Activated CD4-positive, CD25-positive, alpha-beta regulatory T cell treated with anti-CD3 and anti-CD28 coated beads, Interleukin-2, amount 50 U/mL, for 24 hours (primary cell): ENCODE data around the gene ITGAE.
A peak's percentile ranks its signal among the peaks of the same experiment; 100 is the strongest.

Experiments
- ATAC-seq, 2 donors: fragments of 150-1000 bp; cut with Tn5 transposase; one replicate each; pipeline ENCODE4 v1.10.0; 2021; ENCODE audit warnings: mild to moderate bottlenecking in 1 of 2, moderate library complexity in 1 of 2

ITGAE gene

GRCh38 chr17:3692346-3692745 is 108.6 kb downstream of the ITGAE start:
- no peak for ATAC-seq

GRCh38 chr17:3691617-3692067 is 109.3 kb downstream of the ITGAE start:
- ATAC-seq: no peak

DNA sequence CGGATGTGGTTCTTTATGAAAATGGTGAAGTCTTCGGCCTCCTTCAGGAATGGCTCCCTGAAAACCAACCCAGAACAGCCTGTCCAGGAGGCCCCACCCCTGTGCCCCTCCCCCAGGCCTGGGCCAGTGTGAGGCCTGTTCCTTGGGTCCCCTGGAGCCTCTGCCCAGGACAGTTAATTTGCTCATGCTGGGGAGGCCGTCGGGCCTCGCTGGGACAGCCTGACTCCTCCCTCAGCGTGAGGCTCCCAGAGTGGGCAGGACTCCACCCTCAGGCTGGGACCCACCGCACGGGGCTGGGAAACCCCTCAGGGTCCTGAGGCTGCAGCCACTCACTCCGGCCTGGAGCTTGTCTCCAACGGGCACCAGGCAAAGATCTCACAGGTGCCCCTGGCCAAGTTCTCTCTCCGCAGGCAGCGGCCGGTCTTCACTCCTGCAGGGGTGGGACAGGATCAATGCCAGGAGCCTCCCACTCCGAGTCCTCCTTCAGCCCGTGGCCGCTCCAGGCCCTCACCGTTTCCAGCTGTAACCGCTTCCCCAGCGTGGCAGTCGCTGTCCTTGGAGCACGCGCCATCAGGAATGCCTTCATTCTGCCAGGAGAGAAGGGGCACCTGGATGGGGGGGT is 110.8 kb downstream of the ITGAE start:
- no peak for ATAC-seq

- ATAC-seq: no peak
Measured at GRCh38 chr17:3689262-3690093, 111.5 kb downstream of the ITGAE start.

DNA sequence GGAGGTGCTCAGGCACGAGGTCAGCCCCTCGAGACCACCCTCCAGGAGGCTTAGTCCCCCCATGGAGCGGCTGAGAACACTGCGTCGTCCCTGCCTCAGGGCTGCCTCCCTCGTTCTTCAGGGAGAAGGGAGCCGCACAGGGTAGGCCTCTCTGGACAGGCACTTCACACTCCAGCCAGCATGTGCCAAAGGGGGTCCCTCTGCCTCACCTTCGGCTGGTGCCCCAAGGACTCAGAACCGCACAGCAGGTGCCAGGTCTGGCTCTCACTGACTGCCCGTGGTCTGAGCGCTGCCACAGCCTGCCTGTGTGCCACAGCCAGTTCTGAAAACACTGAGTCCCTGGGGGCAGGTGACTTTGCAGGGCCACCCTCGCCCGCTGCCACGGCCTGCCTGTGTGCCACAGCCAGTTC is 112.1 kb downstream of the ITGAE start:
- ATAC-seq: no peak

GRCh38 chr17:3688027-3688553 is 112.9 kb downstream of the ITGAE start:
- ATAC-seq: no peak

- ATAC-seq: no peak
Measured at GRCh38 chr17:3685174-3685573, 115.8 kb downstream of the ITGAE start.

- ATAC-seq: peak; percentile 80 to 87
Measured at GRCh38 chr17:3683054-3683511, 117.9 kb downstream of the ITGAE start.

- no peak for ATAC-seq
Measured at GRCh38 chr17:3682033-3682432, 119.0 kb downstream of the ITGAE start.

- no peak for ATAC-seq
Measured at GRCh38 chr17:3681565-3681964, 119.4 kb downstream of the ITGAE start.

DNA sequence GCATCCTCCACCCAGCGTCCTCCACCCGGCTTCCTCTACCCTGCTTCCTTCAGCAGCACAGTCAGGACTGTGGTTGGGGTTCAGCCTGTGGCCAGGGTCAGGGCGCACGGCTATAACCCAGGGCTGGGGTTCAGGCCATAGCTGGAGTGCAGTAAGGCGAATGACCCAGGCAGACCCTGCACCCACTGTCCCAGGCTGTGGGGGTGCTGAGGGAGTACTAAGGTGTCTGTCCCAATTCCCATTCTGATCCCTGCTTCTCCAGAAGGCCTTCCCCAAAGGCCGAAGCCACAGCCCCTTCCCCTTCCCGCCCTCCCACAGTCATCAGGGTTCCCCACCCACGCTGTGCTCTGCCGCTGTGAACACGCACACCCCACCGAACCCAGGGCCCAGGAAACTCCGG is 119.9 kb downstream of the ITGAE start:
- no peak for ATAC-seq

- no peak for ATAC-seq
Measured at GRCh38 chr17:3679531-3680126, 121.4 kb downstream of the ITGAE start.

- ATAC-seq: no peak
Measured at GRCh38 chr17:3678821-3679530, 122.0 kb downstream of the ITGAE start.

- peak in 1 of 2 donors; percentile 7 for ATAC-seq
Measured at GRCh38 chr17:3678095-3678820, 122.7 kb downstream of the ITGAE start.

DNA sequence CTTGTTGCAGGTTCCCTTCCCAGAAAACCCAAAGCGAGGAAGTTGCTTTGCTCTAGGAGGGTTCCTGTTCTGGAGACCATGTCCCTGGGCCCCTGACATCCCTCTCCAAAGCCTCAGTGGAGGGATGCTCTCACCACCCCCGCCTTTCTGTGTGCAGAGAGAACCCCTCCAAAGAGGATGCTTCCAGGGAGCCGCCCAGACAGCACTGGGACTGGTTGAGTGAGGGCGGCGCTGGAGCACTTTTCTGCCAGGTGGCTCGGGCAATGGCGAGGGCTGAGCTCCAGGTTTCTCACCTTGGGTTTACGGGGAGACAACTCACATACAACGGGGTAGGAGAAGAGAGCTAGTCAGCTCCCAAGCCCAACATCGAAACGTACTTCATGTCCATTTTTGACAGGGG is 125.1 kb downstream of the ITGAE start:
- no peak for ATAC-seq

GRCh38 chr17:3672571-3672970 is 128.4 kb downstream of the ITGAE start:
- ATAC-seq: no peak

DNA sequence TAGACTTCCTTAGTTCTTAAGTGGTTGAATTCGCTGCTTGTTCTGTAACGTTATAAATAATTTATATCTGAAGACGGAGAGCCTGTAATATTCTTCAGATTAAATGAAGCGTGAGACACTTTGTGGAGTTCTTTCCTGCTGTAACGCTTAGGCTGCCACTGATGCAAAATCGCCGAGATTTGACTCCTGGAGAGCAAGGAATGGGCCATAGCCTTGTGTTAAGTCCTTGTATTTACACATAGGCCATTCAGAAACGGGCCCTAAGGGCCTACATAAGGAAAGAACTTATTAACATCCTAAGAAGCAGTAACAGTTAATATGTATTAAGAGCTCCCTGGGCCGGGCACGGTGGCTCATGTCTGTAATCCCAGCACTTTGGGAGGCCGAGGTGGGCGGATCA is 131.4 kb downstream of the ITGAE start:
- no peak for ATAC-seq

DNA sequence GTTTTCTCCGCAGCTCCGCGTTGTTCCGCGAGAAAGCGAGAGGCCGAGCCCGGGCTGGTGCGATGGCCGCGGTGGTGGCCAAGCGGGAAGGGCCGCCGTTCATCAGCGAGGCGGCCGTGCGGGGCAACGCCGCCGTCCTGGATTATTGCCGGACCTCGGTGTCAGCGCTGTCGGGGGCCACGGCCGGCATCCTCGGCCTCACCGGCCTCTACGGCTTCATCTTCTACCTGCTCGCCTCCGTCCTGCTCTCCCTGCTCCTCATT is 132.0 kb downstream of the ITGAE start:
- no peak for ATAC-seq

DNA sequence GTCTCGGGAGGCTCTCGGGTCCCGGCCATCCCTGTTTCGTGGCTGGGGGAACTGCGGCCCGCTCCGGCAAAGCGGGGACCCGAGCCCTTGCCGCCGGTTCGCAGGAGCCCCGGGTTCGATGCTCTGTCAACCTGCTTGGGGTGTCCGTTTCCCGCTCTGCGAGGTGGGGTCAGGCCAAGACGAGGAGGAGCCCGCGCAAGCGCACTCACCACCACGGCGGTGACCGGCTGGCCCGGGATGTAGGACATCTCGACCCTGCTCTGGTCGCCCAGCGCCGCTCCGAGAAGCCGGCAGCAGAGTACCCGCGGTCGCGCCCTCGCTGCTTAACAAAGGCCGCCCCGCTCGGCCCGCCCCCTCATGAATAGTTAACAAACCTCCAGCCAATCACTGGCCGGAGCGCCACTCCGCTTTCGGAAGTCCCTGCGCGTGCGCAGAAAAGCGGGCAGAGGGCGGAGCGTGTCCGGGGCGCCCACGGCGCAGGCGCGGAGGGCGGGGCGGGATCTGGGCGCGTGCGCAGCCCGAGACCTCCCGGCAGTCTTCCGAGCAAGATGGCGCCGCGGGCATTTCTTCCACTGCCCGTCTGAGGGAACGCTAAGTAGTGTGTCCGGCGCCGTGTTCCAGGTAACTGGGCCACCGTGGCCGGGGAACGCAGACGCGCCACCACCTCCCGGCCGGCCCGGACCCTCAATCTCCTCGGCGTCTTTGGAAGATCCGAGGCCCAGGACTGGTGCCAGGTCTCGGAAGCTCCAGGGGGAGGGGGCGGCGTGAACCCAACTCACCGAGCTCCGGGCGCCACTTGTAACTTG is 132.5 kb downstream of the ITGAE start, which contains the start of the genes EMC6 and TAX1BP3:
Gene EMC6 (plus strand): TSS at position 534 of the 806 bp plus-strand sequence. CDS start 335 bp downstream, outside the sequence.
Gene TAX1BP3 (minus strand): TSS at position 300 of the 806 bp plus-strand sequence. CDS start 52 bp downstream, at position 248.
- ATAC-seq: peak; percentile 94

DNA sequence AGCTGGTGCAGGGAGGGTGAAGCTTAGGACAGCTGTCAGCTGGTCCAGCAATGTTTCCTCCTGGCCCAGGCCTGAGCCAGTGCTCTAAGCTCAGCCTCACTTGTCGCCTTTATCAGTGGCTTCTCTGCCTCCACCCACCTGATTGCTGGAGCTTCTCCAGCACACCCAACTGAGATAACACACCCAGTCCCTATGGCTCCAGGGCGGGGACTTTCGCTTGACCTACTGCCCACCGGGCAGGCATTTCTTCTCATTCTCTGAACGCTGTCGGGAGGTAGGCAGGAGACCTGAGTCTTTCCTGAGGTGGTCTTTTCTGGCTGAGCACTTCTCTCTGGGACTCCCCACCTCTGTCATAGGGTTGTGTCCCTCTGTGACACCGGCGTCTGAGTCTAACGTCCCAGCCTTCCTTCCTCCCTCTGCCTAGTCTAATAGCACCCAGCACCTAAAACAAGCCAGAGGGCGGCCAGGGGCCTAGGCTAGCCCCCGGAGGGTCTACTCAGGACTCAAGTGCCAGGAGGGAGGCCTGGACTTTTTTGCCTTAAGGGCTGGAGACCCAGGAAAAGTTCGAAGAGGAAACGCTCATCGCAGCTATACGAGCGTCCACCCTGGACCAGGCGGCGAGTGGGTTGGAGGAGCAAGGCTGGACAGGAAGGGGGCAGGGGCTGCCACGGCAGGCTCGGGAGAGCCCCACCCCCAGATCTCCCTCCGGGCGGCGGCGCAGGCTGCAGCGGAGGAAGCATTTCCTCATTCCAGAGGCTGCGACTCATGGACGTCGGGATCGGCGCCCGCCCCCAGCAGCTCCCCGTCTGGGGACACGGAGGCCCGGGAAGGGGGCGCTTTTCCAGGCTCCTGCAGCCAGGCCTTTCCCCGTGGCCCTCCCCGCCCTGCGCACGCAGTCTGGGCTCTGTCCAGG is 133.4 kb downstream of the ITGAE start:
- ATAC-seq: peak in 1 of 2 donors; percentile 0
